ENCODE data around the gene KCTD8. TPM values are rescaled to one million over a fixed set of nuclear protein-coding genes. Genes with fewer than 3 reads are reported as not detected.

The KCTD8 gene
- total RNA-seq, 2 experiments from 2014 or later, result not detected

DNA sequence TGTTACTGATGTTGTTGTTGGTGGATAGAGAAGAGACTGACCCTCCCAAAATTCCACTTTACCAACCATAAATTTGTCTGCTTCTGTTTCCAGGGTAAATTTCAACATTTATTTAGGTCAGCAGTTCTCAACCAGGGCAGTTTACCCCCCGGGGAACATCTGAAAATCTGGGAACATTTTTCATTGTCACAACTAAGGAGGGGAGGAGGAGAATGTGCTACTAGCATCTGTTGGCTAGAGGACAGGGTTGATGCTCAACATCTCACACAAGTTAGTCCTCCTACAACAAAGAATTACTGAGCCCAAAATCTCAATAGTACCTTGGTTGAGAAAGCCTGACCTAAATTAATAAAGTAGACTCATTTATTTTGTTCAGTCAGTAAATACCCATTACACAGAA, 25.7 kb downstream of the KCTD8 start:
- Mint-ChIP-seq H3K4me1 (no peaks in the 10 kb centered on the region), H3K36me3 (no peaks in the 10 kb centered on the region), H3K9me3 (ENCODE audit: low read depth) (no peaks in the 10 kb centered on the region), H3K27ac (no peak overlapping the region), H3K4me3 (no peak overlapping the region), H3K27me3 (no peaks in the 10 kb centered on the region)
- CTCF ChIA-PET, result no interaction called here
- ATAC-seq (no peak), DNase-seq (no peak)

DNA sequence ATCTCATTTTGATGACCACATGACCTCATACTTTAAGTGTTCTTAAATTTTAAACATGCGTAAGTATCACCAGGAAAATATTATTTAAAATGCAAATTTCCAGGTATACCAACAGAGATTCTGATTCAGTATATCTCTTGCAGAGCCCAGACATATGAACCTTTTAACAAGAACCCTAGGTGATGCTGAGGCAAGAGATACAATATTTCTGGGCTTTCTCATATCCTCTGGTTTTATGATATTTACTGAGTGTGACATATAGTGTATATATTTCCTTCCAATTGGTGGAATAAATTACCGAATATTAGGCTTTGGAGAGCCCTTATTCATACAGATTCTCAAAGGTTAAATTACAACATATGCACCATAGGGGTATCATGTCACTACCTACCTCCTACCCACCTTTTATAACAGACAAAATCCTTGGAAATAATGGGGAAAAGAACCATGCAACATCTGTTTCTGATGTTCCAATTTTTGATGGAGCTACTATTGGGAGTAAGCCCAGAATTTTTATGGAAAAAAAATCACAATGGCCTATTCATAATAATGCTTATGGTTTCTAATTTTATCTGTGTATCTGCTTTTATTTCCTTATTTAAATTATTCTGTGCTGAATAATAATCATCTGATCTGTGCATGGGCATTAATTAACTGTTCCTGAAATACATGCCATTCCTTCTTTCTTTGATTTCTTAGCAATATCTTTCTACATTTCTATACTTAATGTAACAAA, 27.1 kb downstream of the KCTD8 start:
- CTCF ChIA-PET, result interaction anchor here (1.1 kb wide), 1 partner anchor 27 kb away, joined by 3 read pairs; the partner anchor contains the start of gene KCTD8
- no peak for ATAC-seq

DNA sequence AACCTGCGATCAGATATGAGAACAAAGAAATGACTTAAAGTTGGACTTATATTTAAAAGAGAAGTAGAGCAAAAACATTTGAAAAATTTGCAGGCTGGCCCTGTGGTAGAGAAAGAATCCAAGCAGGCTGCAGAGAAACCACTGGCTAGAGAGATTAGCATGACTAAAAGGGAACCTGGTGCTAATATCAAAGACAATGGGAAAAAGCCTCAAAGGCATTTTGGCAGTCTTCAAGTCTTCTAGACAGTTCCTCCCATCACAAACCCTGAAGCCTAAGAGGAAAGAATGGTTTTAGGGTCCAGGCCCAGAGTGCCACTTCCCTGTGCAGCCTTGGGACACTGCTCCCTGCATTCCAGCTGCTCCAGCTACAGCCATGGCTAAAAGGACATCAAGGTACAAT, 33.4 kb downstream of the KCTD8 start:
- Mint-ChIP-seq H3K36me3 (no peaks in the 10 kb centered on the region), H3K27ac (no peak overlapping the region), H3K9me3 (ENCODE audit: low read depth) (no peaks in the 10 kb centered on the region), H3K27me3 (no peaks in the 10 kb centered on the region), H3K4me1 (no peaks in the 10 kb centered on the region), H3K4me3 (no peak overlapping the region)
- ATAC-seq (no peak), DNase-seq (no peak)
- CTCF ChIA-PET, result no interaction called here

More for the DNA sequence above, 27.1 kb downstream of the KCTD8 start:
- no peaks in the 10 kb centered on the region for H3K9me3 Mint-ChIP-seq (ENCODE audit: low read depth)
- H3K4me3 Mint-ChIP-seq, result no peak overlapping the region
- no peak for DNase-seq
- H3K4me1 Mint-ChIP-seq, result no peaks in the 10 kb centered on the region
- H3K27ac Mint-ChIP-seq, result no peak overlapping the region
- no peaks in the 10 kb centered on the region for H3K27me3 Mint-ChIP-seq
- H3K36me3 Mint-ChIP-seq, result no peaks in the 10 kb centered on the region

DNA sequence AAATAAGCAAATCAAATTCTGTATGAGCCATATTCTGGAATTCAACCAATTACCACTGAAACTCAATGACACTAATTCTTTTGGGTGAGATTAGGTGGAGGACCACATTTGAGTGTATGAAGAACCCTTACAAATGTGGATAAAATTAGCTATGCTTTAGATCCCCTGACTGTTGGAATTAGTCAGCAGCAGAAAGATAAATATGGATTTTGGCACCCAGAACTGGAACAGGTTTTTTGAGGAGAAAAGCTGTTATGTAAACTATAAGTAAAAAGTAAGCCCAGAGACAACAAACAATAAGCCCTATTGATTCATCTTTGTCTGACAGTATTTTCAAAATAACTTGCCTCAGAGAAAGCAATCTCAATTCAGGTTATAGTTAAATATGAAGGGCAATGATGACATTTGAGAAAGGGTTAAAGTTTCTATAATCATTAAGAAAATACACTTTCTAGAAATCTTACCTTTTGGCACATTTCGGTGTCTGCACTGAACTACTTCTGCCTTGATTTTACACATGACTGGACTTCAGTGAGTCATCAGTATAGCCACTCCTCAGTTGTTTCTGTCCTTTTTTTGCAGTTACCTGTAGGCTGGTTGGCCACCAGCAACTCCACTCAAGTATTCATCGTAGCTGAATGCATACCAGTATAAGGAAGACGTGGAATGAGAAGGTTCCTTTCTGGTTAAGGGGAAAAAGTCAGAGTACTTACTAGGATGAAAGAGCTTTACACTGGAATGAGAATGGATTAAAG, 80.0 kb downstream of the KCTD8 start:
- Mint-ChIP-seq H3K27me3 (no peaks in the 10 kb centered on the region), H3K27ac (no peak overlapping the region), H3K4me3 (no peak overlapping the region), H3K4me1 (no peaks in the 10 kb centered on the region), H3K36me3 (no peaks in the 10 kb centered on the region), H3K9me3 (ENCODE audit: low read depth) (peaks cover 2% of the 10 kb centered on the region)
- ATAC-seq (no peak), DNase-seq (no peak)
- CTCF ChIA-PET, result no interaction called here

- H3K4me3 Mint-ChIP-seq, result no peak overlapping the region
- H3K36me3 Mint-ChIP-seq, result no peaks in the 10 kb centered on the region
- no peak overlapping the region for H3K27ac Mint-ChIP-seq
- no peaks in the 10 kb centered on the region for H3K4me1 Mint-ChIP-seq
- H3K27me3 Mint-ChIP-seq, result no peaks in the 10 kb centered on the region
- peaks cover 4% of the 10 kb centered on the region for H3K9me3 Mint-ChIP-seq (ENCODE audit: low read depth)
- no peak for DNase-seq
- CTCF ChIA-PET, result no interaction called here
- no peak for ATAC-seq
Measured at GRCh38 chr4:44354172-44354571, 94.4 kb downstream of the KCTD8 start.

DNA sequence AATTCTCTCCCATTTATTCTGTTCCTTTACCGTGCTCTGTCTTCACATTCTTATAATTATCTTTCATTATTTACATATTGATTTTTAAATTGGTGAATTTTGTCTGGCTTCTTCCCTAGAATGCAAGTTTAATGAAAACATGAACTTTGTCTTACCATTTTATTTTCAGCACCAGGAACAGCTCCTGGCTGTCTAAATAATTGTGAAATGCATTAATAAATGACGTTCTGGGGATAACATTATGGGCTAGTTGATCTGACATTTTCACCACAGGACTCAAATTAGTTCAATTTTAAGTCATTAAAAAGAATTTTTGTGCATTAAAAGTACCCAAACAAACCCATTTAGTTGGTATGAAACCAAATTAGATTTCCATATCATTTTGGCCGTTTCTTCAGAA, 97.5 kb downstream of the KCTD8 start:
- Mint-ChIP-seq H3K27me3 (no peaks in the 10 kb centered on the region), H3K4me1 (no peaks in the 10 kb centered on the region), H3K27ac (no peak overlapping the region), H3K4me3 (no peak overlapping the region), H3K9me3 (ENCODE audit: low read depth) (peaks cover 4% of the 10 kb centered on the region), H3K36me3 (no peaks in the 10 kb centered on the region)
- ATAC-seq (no peak), DNase-seq (no peak)
- CTCF ChIA-PET, result no interaction called here

DNA sequence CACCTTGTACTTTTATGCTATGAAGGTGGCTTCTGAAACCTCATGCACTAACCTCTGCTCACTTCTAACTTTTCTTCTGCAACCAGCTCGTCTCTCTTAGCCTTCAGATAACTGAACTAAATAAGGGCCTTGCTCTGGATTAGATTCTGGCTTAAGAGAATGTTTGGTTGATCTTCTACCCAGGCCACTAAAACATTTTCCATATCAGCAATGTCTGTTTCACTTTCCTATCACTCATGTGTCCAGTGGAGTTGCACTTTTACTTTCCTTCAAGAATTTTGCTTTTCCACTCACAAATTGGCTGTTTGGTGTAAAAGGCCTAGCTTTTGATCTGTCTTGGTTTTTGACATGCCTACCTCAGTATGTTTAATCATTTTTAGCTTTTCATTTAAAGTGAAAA, 105.8 kb downstream of the KCTD8 start:
- Mint-ChIP-seq H3K4me3 (no peak overlapping the region), H3K27me3 (no peaks in the 10 kb centered on the region), H3K36me3 (no peaks in the 10 kb centered on the region), H3K27ac (no peak overlapping the region), H3K9me3 (ENCODE audit: low read depth) (peaks cover 3% of the 10 kb centered on the region), H3K4me1 (no peaks in the 10 kb centered on the region)
- no peak for ATAC-seq
- DNase-seq, result no peak
- CTCF ChIA-PET, result interaction anchor here (0.6 kb wide), 1 partner anchor 410 kb away, joined by 3 read pairs; no protein-coding TSS in a partner anchor

GRCh38 chr4:44326741-44327140, 121.9 kb downstream of the KCTD8 start:
- H3K36me3 Mint-ChIP-seq, result no peaks in the 10 kb centered on the region
- CTCF ChIA-PET, result no interaction called here
- no peaks in the 10 kb centered on the region for H3K27me3 Mint-ChIP-seq
- ATAC-seq, result no peak
- no peak for DNase-seq
- H3K4me3 Mint-ChIP-seq, result no peak overlapping the region
- H3K4me1 Mint-ChIP-seq, result no peaks in the 10 kb centered on the region
- no peaks in the 10 kb centered on the region for H3K9me3 Mint-ChIP-seq (ENCODE audit: low read depth)
- no peak overlapping the region for H3K27ac Mint-ChIP-seq

DNA sequence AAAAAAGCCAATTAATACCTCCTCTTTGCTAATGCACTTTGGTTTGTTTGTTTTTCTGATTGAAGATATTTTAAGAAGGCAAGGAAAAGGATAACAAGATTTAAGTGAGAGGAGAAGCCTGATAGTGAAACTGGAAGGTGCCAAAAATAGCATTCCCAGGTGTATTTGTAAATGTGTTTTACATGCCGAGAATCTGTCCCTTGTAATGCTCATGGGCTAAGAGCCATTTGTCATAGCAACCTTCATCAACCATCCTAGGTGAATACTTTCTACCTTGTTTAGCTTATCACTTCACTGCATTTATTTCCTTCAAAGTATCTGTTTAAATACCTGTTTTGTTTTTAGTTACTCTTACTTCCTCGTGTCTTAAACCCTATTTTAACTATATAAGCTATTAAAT, 127.8 kb downstream of the KCTD8 start:
- Mint-ChIP-seq H3K4me3 (no peak overlapping the region), H3K27ac (no peak overlapping the region), H3K36me3 (no peaks in the 10 kb centered on the region), H3K27me3 (no peaks in the 10 kb centered on the region), H3K9me3 (ENCODE audit: low read depth) (peaks cover 5% of the 10 kb centered on the region), H3K4me1 (no peaks in the 10 kb centered on the region)
- no peak for DNase-seq
- CTCF ChIA-PET, result no interaction called here
- no peak for ATAC-seq

- DNase-seq (no peak), ATAC-seq (no peak)
- no peak overlapping the region for H3K27ac Mint-ChIP-seq
- no peaks in the 10 kb centered on the region for H3K4me1 Mint-ChIP-seq
- CTCF ChIA-PET, result no interaction called here
- peaks cover 5% of the 10 kb centered on the region for H3K9me3 Mint-ChIP-seq (ENCODE audit: low read depth)
- no peaks in the 10 kb centered on the region for H3K27me3 Mint-ChIP-seq
- no peaks in the 10 kb centered on the region for H3K36me3 Mint-ChIP-seq
- H3K4me3 Mint-ChIP-seq, result no peak overlapping the region
Measured at GRCh38 chr4:44319129-44319528, 129.5 kb downstream of the KCTD8 start.

DNA sequence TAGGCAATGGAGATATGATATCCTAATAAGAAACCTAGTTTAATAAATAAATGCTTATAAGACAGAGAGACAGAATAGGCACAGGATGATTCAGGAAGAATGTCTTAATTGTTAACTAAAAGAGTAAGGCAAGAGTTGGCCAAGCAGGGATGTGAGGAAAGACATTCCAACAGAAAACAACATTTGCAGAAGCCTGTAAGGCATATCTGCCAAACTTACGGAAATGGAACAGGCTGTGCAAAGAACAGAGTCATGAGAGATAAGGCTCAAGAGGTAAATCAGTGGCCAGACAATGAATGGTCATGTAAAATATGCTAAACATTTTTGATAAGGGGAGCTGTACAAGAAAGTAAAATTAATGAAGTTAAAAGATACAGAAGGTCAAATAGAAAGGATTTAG, 134.9 kb downstream of the KCTD8 start:
- peaks cover 5% of the 10 kb centered on the region for H3K9me3 Mint-ChIP-seq (ENCODE audit: low read depth)
- no peak overlapping the region for H3K27ac Mint-ChIP-seq
- no peaks in the 10 kb centered on the region for H3K4me1 Mint-ChIP-seq
- CTCF ChIA-PET, result no interaction called here
- H3K4me3 Mint-ChIP-seq, result no peak overlapping the region
- DNase-seq (no peak), ATAC-seq (no peak)
- H3K36me3 Mint-ChIP-seq, result no peaks in the 10 kb centered on the region
- H3K27me3 Mint-ChIP-seq, result no peaks in the 10 kb centered on the region

DNA sequence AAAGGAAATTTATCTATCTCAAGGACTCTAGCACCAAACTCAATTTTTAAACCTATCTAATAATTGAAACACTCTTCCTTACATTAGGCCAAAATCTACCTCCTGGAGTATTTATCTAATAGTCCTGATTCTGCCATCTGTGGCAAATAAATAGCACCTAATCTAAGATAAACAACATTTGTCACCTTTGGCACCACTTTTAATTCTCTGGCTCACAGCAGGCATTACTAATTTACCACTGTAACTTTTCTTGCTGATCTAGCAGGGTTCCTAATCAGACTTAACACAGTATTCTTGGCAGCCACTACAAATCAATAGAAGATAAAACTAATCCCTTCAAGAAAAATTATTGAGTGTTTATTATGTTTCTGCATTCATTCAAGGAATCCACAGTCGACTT, 161.1 kb downstream of the KCTD8 start:
- DNase-seq, result no peak
- Mint-ChIP-seq H3K27ac (no peak overlapping the region), H3K36me3 (no peaks in the 10 kb centered on the region), H3K4me1 (no peaks in the 10 kb centered on the region), H3K4me3 (no peak overlapping the region), H3K27me3 (no peaks in the 10 kb centered on the region), H3K9me3 (ENCODE audit: low read depth) (peaks cover 13% of the 10 kb centered on the region)
- CTCF ChIA-PET, result no interaction called here
- ATAC-seq, result no peak

- H3K27ac Mint-ChIP-seq, result no peak overlapping the region
- CTCF ChIA-PET, result no interaction called here
- no peaks in the 10 kb centered on the region for H3K36me3 Mint-ChIP-seq
- DNase-seq, result no peak
- H3K27me3 Mint-ChIP-seq, result no peaks in the 10 kb centered on the region
- H3K4me3 Mint-ChIP-seq, result no peak overlapping the region
- H3K9me3 Mint-ChIP-seq (ENCODE audit: low read depth), result peaks cover 11% of the 10 kb centered on the region
- ATAC-seq, result no peak
- H3K4me1 Mint-ChIP-seq, result no peaks in the 10 kb centered on the region
Measured at GRCh38 chr4:44279469-44279868, 169.1 kb downstream of the KCTD8 start.

DNA sequence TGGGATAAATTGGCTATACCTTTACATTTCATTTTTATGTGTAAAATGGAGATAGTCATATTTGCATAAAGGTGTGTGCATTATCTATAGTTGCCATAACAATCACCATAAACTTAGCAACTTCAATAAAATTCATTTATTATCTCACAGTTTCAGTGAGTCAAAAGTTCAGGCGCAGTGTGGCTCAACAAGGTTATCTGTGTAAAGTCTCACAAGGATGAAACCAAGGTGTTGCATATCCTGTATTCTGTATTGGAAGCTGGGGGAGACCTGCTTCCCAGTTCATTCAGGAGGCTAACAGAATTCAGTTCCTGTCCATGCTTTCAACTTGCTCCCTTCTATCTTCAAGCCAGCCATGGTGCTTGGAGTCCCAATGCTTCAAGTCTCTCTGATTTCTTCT, 169.5 kb downstream of the KCTD8 start:
- Mint-ChIP-seq H3K36me3 (no peaks in the 10 kb centered on the region), H3K9me3 (ENCODE audit: low read depth) (peaks cover 9% of the 10 kb centered on the region), H3K27ac (no peak overlapping the region), H3K4me1 (no peaks in the 10 kb centered on the region), H3K4me3 (no peak overlapping the region), H3K27me3 (no peaks in the 10 kb centered on the region)
- CTCF ChIA-PET, result no interaction called here
- no peak for ATAC-seq
- no peak for DNase-seq

Measured in activated CD8-positive, alpha-beta memory T cell treated with anti-CD3 and anti-CD28 coated beads, Interleukin-2, amount 10 ng/mL, durations not matched to agents 7 days and 5 days (primary cell).